HG03039 (cell line): ENCODE measurements around the gene LONP1.
A peak's percentile ranks its signal among the peaks of the same experiment; 100 is the strongest.
"Not testable (repeated sequence)": the region's sequence is repeated elsewhere in the genome, so short reads cannot be mapped to it uniquely, and the experiment has no call there.

Experiments
- ATAC-seq: cut with Tn5 transposase; IDR thresholded peaks from one replicate; pipeline ENCODE4 v1.9.1; 2021; ENCODE audit warnings: mild to moderate bottlenecking, moderate library complexity; ENCODE audit not compliant: unreplicated experiment

LONP1 gene

DNA sequence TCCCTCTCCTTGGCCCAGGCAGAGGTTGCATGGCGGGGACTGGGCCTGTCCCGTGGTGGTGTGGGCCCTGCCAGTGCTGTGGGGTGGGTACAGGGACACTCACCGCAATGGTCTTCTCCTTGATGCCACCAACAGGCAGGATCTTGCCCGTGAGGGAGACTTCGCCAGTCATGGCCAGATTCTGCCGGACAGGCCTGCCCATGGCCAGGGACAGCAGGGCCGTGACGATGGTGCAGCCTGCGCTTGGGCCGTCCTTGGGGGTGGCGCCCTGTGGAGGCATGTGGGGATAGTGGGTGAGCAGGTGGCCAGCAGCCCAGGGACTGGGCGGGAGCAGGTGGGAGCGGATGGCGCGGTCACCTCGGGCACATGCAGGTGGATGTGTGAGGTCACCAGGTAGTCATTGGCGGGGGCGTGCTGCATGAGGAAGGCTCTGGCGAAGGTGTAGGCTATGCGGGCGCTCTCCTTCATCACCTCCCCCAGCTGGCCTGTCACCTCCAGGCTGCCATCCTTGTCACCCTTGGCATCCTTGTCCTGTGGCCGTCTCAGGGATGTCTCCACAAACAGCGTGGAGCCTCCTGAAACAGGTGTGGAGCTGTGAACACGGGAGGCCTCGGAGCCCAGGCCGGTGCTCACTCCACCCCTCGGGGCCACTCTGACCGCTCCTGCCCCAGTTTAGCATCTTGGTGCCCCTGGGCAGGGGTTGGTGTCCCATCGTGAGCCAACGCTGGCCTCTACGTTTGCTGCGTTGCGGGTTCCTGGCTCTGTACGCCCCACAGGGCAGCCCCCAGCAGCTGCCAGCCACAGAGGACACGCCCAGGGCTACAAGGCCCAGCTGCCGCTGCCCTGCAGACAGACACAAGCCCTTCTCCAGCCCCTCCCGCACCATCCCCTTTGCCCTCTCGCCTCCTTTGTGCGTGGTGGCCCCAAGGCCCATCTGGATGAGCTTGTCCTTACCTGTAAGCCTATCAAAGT lies 26.5 kb downstream of the LONP1 start:
- ATAC-seq, result no peak

DNA sequence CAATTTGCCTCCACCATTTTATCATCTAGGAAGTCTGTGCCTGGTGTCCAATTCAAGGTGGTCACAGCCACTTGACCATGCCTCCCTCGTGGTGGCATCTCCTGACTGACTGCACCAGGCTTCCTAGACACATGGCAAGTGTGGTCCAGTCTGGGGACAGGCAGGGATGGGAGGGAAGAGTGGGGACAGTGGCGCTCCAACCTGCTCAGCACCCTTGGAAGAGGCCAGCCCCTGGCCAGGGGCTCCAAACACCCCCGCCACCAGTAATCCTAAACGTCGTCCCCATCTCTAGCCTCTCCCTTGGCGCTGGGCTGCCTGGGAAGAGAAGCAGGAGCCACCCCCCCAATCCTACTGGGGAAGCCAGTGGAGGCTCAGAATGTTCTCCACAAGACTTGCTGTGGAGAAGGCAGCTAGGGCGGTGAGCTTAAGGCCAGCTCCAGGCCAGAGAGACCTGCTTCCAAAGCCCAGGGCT lies 27.2 kb downstream of the LONP1 start:
- ATAC-seq, result no peak

DNA sequence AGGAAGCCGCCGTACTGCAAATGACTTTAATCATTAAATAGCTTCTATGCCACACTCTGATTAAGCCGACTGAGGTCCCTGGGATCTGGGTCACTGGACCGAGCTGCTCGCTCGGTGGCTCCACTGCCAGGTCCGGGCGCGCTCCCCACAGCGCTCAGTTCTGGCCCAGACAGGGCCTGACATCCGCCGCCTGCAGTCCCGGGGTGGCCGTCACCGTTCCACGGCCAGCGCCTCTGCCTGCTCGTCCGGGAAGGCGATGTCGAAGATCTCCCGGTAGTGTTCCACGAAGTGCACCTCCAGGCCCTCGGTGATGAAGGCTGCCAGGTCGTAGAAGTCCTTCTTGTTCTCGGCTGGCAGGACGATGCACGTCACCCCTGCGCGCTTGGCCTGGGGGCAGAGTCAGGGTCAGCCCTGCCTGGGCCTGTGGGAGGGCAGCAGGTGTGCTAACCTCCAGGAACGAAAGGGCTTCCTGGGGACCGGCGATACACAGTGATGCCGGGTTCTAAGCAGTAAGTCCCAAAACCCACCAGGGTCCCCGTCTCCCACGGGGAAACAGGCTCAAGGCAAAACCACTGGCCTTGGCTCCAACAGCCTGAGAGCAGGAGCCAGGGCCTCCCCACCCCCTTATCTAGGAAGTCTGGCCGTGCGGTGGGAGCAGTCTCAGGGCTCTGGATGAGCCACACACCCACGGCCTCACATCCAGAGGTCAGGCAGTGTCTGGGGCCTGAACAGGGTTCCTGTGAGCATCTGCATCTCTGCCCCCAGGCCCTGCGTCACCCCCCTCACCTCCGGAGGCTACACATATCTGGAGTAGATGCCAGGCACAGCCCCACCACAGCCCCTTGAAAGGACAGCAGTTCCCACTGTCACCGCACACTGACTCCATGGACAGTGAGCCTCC lies 27.9 kb downstream of the LONP1 start:
- ATAC-seq, result no peak

DNA sequence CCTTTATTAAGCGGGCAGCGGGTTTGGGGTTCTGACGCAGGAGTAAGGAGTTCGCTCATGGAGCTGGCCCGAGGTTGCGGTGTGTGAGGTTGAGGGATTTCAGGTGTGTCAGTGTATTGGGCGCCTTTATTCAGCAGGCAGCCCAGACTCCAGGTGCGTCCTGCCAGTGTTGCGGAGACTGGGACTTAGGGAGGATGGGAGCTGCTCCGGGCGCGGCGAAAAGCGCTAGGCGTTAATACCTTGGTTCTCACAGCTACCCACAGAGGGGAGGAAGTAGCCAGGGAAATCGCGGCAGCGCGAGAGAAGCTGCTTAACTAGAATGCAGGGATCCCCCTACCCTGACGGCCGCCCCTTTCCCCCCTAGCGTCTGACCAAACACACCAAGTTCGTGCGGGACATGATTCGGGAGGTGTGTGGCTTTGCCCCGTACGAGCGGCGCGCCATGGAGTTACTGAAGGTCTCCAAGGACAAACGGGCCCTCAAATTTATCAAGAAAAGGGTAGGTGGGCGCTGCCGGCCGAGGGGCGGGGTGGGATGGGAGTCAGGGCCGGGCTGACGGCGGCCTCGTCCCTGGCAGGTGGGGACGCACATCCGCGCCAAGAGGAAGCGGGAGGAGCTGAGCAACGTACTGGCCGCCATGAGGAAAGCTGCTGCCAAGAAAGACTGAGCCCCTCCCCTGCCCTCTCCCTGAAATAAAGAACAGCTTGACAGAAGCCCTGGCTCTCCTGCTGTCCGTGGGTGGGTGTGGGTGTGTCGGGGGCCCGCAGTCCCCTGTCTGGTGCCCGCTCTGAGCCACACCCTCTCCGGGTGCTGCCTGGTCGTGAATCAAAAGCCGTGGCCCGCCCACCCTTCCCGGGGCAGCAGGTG lies 28.8 kb downstream of the LONP1 start:
- no peak for ATAC-seq

DNA sequence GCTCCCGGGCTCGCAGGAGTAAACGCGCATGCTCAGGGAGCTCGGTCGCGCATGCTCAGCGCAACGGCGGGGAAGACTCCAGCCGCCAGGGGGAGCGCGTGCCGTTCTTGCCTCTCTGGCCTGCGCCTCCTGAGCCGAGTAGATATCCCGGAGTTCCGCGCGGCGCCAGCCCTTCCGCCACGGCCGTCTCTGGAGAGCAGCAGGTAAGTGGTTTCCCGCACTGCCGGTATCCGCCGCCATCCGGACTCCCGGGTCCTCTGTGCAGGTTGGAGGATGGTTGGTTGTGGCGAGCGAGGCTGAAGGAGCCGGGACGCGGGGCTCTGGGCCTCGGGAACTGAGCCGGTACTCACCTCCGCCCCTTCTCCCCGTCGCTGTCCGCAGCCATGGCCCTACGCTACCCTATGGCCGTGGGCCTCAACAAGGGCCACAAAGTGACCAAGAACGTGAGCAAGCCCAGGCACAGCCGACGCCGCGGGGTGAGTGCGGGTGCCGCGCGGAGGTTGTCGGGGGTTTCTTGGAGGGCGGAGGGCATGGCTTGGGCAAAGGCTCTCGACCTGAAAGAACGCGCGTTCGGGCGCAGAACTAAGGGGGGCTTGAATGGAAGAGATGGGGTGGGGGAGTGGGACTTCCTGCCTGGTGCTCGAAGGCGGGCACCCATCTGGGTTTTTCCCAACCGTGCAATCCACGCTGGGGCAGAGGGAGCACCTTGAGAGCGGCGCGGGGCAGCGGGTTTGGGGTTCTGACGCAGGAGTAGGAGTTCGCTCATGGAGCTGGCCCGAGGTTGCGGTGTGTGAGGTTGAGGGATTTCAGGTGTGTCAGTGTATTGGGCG lies 29.6 kb downstream of the LONP1 start, which contains the start of gene RPL36:
RPL36 (plus strand) TSS at position 171 of the 830 bp plus-strand sequence; CDS start at position 384, 213 bp downstream.
- peak; percentile 43 for ATAC-seq

DNA sequence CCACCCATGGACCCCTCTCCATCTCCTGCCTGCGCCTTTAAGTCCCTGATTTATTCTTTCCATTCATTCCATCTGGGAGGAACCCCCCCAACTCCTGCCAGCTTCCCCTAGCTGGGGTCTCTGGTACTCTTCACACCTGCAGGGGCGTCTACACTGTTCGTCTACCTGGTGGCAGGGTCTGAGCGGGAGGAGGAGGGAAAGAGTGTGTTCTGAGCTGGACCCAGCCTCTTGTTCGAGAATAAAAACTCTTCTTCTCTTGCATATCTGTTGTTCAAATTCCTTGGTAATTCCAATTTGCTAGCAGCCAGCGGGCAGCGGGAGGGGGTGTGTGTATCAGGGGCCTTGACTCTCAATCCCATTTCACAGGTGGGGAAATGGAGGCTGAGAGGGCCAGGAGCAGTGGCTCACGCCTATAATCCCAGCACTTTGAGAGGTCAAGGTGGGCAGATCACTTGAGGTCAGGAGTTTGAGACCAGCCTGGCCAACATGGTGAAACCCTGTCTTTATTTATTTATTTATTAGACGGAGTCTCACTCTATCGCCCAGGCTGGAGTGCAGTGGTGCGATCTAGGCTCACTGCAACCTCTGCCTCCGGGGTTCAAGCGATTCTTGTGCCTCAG lies 31.6 kb downstream of the LONP1 start:
- not testable (repeated sequence) for ATAC-seq

DNA sequence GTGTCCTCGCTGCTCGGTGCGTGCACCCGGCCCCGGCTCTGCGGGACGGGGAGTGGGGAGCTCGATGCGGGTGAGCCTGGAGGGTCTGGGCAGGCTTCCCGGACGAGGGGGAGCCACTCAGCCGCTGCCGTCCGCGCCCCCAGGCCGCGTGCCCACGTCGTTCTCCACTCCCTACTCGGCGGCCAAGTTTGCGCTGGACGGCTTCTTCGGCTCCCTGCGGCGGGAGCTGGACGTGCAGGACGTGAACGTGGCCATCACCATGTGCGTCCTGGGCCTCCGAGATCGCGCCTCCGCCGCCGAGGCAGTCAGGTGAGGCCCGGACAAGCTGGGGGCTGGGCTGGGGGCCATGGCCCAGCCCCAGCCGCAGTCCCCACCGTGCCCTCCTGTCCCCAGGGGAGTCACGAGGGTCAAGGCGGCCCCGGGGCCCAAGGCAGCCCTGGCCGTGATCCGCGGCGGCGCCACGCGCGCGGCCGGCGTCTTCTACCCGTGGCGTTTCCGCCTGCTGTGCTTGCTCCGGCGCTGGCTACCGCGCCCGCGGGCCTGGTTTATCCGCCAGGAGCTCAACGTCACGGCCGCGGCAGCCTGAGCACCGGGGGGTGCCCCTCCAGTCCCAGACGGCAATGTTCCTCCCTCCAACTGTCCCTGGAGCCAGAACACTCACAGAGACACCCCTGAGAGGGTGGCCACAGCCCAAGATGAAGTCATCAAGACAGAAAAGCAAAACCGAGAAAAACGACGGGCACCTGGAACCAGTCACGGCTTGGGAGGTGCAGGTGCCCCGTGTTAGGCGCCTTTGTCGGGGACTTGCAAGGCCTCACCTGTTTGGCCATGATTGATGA lies 32.4 kb downstream of the LONP1 start:
- no peak for ATAC-seq

DNA sequence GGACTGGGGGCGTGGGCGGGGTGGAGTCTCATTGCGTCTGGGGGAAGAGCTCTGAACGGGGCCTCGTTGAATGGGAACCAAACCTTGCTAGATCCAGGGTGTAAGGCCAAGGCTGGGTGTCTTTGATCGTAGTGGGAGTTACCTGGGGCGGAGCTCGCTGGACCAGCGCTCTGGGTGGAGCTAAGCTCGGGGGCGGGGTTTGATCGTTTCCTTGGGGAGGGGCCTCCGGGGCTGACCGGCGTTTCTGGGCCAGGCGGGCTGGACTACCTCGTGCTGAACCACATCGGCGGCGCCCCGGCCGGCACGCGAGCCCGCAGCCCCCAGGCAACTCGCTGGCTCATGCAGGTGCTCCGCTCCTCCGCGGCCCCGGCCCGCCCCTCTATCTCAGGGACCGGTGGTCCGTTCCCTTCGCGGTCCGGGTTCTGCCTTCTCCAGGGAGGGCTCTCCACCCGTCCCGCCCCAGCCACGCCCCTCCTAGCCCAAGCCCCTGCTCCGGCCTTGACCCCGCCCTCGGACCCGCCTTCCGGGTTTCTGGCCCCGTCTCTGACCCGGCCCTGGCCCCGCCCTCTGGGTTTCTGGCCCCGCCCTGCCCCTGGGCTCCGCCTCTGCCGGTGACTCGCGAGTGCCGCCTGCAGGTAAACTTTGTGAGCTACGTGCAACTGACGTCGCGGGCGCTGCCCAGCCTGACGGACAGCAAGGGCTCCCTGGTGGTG lies 33.1 kb downstream of the LONP1 start:
- peak; percentile 35 for ATAC-seq

DNA sequence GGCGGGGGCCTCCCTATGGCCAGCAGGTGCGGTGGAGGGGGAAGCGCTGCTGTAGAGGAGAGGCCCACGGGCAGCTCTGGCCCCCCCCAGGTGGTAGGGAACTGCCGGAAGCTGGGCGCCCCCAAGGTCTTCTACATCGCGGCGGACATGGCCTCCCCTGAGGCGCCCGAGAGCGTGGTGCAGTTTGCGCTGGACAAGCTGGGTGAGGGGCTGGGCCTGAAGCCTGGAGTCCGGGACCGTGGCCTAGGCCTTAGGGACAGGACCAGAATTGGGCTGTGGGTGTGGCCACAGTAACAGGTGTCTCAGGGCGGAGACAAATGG lies 33.7 kb downstream of the LONP1 start:
- ATAC-seq, result no peak

DNA sequence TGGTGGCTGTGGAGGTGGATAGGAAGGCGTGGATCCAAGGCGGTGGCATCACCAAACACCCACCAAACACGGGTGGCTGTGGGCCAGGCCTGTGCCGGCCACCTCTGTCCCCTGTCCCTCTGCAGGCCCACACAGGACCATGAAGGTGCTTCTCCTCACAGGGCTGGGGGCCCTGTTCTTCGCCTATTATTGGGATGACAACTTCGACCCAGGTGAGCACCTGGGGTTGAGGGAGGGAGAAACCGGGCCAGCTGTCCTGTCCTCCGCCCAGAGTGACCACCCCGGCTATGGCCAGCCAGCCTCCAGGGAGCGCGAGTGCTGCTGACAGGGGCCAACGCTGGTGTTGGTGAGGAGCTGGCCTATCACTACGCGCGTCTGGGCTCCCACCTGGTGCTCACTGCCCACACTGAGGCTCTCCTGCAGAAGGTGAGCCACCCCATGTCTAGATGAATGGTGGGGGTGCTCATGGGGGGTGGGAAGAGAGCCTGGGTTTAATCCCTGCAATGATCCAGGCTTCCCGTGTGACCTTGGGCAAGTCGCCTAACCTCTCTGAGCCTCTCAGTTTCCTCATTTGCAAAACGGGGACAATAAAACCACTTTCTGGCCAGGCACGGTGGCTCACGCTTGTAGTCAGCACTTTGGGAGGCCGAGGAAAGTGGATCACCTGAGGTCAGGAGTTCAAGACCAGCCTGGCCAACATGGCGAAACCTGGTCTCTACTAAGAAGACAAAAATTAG lies 35.1 kb downstream of the LONP1 start:
- no peak for ATAC-seq

DNA sequence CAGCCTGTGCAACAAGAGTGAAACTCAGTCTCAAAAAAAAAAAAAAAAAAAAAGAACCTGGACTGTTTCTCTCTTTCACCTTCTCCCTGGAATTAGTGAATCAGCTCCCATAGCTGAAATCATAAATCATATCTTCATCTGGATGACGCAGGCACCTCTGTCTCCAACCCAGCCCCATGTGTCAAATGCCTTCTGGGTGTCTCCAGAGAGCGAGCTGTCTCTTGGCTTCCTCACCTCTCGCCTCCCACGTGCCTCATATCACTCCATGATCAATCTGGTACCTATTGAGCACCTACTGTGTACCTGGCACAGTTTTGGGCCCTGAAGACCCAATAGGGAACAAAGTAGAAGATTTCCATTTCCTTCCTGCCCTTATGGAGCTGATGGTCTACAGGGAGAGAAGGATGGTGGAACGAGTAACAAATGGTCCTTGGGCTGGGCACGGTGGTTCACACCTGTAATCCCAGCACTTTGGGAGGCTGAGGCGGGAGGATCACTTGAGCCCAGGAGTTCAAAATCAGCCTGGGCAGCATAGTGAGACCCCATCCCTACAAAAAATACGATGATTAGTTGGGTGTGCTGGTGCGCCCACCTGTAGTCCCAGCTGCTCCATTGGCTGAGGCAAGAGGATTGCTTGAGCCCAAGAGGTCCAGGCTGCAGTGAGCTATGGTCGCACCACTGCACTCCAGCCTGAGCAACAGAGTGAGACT lies 36.6 kb downstream of the LONP1 start:
- no peak for ATAC-seq

DNA sequence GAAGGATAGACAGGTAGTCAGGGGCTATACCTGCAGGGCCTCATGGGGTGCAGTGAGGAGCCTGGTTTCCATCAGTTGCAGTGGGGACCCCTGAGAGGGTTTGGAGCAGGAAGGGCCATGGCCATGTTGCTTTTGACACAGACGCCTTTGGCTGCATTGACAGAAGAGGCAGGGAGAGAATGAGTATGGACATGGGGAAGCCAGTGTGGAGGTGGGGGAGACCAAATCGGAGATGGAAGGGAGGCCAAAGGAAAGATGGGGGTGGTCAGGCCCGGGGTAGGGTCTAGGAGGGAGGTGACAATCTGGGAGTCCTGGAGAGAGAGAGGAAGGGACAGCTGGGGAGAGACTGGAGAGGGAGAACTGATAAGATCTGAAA lies 37.9 kb downstream of the LONP1 start:
- no peak for ATAC-seq

DNA sequence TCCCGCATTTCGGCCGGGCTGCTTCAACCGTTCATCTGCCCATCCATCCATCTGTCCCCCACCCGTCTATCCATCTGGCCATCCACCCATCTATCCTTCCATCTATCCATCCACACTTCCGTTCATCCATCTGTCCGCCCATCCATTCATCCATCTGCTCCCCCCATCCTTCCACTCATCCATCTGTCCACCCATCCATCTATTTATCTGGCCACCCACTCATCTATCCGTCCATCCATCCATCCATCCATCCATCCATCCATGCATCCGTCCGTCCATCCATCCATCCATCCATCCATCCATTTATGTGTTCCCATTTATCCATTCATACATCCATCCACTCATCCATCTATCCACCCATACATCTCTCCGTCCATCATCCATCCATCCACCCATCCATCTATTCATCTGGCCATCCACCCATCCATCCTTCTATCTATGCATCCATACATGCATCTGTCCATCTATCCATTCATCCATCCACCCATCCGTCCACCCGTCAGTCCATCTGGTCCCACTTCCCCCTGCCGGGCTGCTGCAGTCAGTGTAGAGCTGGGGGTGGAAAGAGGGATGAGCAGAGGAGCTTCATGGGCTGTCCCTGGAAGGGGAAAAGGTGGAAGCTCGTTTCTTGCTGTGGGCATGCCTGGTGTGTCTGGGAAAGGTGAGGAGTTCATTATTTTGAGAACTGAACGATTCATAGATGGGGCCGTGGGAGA lies 38.4 kb downstream of the LONP1 start:
- no peak for ATAC-seq

DNA sequence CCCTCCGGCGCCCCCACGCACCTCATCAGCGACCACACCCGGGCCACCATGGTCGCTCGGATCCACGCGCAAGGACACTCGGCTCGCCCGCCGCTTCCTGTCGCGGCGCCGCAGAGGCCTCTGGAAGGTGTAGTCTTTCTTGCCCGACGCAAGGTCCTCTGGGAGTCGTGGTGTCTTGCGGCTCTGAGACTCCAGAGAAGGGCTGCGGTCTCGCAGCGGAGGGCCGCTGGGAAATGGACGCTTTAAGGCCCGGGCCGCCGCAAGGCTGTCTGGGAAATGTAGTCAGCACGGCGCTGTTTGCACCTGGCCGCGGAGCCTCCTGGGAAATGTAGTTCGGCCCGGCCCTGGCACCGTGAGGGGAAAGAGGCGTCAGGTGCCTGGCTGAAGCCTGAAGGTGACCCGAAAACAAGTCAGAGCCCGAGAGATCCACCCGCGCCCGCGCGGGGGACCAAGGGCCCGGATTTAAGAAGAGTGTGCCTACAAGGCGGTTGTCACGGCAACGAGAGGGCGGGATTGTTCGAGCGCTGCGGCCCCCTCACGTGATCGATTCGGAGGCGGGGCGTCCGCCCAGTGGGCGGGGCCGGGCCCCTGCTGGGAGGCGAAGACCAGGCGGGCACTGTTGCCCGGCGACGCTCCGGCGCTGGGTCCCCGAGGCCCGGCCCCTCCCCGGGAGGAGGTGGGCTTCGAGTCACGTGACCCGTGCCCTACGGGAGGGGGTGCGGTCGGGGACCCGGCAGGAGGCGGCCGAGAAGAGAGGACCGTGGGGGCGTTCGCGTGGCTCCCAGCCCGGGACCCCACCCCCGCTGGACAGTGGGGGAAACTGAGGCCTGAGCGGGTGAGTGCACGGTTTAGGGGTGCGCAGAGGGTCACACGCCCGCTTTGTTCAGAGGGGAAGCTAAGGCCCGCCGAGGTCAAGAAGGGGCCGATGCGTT lies 39.2 kb downstream of the LONP1 start, which contains the start of the genes HSD11B1L and MICOS13:
HSD11B1L (plus strand) TSS at position 591 of the 932 bp plus-strand sequence. CDS start 3,806 bp downstream, outside the sequence.
MICOS13 (minus strand) TSS at position 80 of the 932 bp plus-strand sequence; CDS start at position 50, 30 bp downstream.
- ATAC-seq, result peak; percentile 70

DNA sequence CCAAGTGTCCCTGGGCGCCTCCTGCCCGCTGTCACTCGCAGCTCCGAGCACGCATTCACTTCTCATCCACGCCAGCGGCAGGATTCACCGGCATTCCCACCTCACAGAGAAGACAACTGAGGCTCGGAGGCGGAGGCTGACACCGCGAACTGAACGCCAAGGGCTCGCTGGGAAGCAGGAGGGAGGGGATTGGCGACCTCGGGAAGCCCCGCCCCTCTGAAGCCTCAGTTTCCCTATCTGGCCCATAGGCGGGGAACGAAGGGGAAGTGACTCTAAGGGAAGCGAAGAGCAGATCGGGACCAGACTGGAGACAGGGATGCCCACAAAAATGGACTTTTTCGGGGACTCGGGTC lies 39.9 kb downstream of the LONP1 start:
- ATAC-seq, result no peak
